Activated CD4-positive, alpha-beta T cell treated with anti-CD3 and anti-CD28 coated beads, Interleukin-2, amount 50 U/mL, for 1 hour (primary cell): ENCODE measurements around the gene MORN5.
A peak's percentile ranks its signal among the peaks of the same experiment; 100 is the strongest.

Experiments used
- DNase-seq: peaks from one replicate; pipeline ENCODE4 v3.0.0-alpha.2; 2020

Gene MORN5

DNA sequence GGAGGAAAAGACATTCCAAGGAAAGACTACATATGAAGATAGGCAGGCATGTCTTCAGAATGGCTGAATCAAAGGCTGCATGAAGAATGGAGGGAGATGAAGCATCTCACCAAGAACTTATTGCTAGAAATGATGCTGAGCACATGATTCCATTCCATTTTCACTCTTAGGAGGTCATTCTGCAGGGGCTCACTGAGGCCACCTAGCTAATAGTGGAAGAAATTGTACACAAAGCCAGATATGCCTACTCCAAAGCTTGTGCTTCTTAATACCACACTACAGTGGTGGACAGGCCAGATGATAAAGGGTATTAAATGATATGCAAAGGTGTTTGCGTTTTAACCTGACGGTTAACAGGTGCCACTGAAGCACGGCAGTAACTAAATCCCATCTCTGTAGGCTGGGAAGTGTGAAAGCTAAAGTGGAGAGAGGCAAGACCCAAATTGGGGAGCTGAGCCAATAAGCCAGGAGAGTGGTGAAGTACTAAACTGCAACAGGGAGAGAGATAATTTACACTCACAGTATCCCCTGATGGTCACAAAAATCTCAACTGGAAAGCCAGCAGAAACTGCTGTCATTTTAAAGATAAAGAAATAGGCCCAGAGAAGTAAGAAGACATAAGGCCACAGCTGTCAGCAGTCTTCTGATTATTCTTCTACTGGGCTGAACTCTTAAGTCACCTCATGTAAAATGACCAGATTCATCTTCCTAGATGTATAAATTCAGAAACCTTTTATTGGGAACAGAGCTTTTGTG is 14.7 kb upstream of the MORN5 start:
- DNase-seq: no peak

DNA sequence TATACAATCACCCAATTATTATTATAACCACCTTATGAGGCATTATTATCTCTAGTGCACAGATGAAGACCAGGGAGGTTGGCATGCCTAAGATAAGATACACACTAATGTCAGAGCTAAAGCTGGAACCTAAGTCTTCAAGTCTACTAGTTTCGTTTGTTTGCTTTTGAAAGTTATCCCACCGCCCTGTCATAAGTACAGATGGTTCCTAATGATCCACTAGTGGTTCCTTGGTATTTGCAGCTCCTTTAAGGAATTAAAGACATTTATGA is 14.2 kb upstream of the MORN5 start:
- DNase-seq: no peak

DNA sequence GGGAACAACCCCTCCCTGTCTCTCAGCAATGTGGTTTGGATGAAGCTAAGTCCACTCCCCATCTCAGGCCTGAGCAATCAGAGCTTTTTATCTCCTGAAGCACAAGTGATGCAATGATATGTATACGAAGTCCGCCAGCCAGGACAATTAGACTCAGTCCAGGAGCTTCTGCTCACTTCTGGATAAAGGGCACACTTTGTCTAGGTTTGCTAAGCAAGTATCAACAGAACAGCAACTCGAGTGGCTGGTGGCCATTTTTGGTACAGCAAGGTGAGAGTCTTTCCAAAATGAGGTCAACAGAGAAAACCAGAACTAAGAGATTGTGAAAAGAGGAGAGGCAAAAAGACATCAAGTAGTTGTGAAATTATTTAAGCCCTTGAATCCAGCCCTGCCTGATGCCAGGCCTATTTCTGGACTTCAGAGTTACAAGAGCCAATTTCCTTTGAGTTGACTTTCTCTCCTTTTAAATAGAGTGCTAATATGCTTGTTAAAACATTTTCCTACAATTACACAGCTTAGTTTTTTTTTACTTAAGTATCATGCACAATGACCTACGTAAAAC is 8.4 kb upstream of the MORN5 start:
- no peak for DNase-seq

DNA sequence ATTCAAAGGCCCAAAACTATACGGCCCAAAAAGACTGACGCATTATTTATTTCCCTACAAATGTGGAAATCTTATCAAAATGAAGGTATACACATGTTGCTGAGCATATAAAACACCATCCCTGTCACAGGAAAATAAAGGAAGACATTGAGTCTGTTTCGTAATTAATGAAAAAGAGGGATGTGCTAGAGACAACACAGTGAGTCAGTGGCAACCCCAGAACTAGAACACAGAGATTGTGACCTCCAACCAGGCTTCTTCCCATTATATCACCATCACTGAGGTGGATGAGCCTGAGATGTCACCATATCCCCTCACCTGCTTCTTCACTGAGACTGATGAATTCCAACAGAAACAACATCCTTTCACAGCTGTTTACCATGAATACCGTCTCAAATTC is 3.9 kb upstream of the MORN5 start:
- DNase-seq: no peak

DNA sequence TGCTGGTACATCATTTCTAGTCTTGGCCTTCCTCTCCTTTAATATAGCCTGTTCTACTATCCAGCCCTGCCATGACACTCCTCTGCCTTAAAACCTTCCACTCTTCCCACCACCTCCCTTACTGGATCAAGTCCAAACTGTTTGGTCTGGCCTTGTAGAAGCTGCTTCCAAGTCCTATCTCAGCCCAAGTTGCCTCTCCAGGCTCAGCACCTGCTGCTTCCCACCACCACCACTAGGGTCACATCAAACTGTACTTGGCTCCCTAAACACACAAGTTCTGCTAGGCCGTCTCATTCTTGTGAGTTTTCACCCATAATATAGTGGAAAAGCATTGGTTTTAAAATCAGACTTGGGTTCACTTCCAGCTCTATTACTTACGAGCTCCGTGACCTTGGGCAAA is 1.5 kb upstream of the MORN5 start:
- peak; percentile 14 for DNase-seq

DNA sequence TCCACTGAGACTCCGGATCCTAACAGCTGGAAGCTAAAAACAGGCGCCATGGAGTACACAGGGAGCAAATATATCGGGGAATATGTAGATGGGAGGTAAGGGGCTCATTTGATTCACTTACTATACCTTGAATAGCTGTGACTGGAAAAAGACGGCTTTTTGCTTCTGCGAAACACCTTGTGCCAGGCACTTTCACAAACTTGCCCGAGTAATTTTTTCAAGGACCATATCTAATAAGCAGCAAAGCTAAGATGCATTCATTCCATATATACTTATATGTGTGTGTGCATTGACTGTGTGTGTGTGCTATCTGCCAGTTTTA is 178 bp downstream of the MORN5 start:
- DNase-seq: no peak

DNA sequence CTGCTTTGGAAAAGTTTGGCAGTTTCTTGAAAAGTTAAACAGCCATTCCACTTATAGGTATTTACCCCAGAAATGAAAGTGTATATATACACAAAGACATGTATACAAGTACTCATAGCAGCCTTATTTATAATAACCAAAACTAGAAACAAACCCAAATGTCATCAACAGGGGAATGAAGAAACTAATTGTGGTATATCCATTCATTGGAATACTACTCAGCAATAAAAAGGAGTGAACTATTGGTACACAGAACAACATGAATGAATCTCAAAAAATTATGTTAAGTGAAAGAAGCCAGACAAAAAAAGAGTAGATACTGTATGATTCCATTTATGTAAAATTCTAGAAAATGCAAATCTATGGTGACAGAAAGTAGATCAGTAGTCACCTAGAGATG is 2.7 kb downstream of the MORN5 start:
- no peak for DNase-seq

DNA sequence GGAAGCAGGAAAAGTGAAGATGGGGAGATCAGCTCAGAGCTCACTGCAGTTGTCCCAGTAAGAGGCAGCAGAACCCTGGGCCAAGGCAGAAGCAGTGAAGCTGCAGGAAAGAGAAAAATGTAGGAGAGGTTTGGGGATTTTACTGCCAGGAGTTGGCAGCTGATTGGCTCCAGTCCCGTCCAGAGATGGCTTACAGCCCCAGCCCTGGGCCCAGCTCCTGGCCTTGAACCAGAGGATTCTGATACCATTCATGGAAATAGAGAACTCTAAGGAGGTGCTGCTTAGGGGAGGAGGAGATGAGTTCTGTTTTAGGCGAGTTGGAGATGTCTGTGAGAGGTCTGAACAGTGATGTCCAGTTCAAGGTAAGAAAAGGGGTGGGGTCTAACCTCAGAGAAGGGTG is 4.6 kb downstream of the MORN5 start:
- DNase-seq: no peak

DNA sequence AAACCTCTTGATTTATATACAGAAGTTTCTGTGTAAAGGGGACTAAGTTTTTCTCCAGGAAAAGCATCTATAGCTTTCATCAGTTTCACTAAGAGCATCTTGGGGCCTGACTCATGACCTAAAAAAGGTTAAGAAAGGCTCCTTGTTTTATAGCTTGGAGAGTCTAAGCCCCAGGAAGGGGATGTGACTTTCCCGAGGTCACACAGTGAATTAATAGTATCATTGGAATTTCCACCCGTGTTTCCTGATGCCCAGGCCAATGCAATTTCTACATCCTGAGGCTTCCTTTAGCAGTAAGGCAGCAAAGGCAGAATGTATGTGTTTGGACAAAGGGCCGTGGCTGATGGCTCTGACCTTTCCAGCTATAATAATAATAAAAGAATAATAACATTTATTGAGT is 8.6 kb downstream of the MORN5 start:
- DNase-seq: no peak

DNA sequence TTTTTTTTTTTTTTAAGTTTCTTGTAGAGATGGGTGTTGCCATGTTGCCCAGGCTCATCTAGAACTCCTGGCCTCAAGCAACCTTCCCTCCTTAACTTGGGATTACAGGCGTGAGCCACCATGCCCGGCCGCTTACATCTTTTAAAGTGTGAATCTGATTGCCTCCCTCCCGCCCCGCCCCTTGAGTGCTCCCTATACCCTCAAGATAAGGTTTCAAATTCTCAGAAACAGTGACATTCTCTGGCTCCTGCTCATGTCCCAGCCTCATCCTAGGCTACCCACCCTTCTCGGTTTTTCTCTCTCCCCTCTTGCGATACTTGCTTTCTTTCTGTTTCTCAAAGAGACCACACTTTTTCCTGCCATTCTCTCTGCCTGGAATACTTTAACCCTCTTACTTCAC is 12.4 kb downstream of the MORN5 start:
- DNase-seq: no peak

DNA sequence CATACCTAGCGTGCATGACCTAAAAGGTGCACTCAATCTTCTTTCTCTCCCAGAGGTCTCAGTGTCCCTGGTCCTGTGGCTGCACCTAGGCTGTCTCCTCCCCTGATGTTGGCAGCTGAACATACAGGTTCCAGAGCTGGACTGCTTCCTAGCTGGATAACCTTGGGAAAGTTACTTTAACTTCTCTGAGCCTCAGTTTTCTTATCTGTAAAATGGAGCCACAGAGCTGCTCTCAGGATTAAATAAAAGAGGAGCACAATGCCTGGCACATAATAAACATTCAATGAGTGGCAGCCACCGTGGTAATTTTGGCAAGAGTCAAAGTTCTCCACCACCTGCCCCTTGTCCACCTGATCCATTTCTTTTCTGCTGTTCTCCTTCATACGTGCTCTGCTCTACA is 14.0 kb downstream of the MORN5 start:
- no peak for DNase-seq

DNA sequence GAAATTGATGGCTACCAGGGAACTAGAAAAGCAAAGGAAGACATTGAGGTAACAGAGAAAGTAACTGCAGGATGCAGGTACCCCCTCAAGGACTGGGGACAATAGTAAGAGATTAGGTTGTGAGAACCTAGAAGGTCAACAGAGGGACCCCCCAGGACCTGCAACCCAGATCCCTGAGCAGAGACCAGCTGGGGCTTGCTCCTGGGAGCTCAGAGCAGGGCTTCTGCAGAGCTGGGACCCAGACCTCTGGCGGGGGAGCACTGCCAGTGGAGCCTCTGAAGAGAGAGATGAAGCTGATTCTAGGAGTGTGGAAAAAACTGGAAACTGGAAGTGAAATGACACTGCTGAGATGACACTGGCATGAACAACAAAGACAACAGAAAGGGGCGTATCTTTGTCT is 17.2 kb downstream of the MORN5 start:
- DNase-seq: no peak

DNA sequence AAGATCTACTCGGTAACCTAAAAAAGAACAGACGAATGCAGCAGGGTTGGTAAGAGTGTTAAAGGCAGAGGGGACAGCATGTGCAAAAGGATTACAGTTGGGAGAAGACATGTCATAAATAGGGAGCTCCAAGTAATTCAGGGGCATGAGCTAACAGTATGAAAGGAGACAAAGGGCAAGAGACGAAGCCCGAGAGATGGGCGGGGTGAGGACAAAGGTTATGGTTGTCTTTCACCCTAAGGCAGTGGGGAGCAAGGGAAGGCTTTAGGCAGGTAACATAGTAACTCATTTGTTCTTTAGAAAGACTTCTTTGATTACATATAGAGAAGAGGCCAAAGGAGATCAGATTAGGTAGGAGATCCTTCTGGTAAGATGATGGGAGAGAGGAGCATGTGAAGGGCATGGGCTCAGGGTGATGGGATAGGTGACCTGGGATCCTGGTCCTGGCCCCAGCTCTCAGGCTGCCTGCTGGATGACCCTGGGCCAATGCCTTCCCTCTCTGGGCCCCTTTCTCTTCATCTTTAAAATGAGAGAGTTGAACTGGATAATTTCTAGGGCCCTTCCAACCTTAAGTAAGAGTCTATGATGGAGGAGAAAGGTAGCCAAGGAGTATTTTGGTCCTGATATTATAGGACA is 19.5 kb downstream of the MORN5 start:
- DNase-seq: no peak

DNA sequence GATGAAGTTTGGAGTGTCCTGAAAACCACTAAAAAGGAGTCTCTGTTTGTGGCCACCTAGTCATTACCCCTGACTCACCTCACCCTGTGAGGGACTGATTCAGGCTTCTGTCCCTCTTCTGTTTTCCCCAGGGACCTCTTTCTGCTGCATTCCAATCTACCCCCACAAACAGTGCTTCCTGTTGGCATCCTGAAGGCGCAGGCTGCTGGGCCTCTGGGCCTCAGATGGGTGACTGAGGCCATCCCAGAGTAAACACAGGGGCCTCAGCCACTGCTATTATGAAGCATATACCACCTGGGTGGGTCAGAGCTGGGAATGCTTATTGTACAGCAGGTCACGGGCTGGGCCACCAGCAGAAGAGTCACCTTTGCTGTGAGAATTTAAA is 20.0 kb downstream of the MORN5 start:
- no peak for DNase-seq

DNA sequence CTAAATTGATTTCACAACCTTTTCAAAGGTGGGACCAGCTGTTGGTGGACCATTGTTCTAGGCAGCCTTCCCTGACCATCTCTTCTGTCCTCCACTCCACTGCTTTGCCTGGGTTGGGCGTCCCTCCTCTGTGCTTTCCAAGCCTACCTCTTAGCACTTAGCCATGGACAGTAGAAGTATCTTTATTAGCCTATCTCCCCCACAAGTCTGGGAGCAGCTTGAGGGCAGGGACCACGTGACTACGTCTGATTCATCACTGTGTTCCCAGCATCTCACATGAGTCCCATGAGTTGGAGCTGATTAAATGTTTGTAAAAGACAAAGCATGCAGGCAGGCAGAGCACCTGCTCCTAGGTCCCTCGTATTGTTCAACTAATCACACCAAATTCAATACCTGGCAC is 20.9 kb downstream of the MORN5 start:
- DNase-seq: no peak

DNA sequence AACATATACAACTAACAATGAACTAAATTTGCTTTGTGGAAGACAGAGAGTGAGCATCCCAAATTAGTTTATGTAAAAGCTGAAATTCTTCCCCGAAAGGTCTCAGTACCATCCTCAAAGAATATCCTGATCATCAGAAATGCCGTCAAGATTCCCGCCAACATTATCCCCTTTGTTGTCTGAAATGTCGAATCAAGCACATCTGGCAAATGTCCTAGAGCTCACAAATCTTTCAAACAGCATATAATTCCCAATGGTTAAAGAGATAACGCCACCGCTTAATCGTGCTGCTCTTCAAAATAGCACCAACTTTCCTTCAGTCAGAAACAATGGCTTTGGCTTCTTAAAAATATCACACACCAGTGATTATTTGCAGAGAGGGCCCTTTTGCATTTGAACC is 23.8 kb downstream of the MORN5 start:
- DNase-seq: no peak

DNA sequence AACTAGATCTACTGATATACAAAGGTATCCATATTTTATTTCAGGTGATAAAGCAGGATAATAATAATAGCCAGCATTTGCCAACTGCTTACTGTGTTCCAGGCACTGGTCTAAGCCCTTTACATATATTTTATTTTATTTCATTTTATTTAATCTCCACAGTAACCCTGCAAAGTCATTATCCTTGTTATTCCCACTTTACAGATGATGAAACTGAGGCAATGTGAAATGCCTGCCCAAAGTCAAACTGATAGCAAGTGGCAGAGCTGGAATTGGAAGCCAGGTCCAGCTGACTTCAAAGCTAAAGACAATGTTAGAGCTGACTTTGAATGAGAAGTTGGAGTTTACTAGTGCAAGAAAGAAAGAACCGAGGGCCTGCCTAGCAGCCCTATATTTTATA is 24.8 kb downstream of the MORN5 start:
- no peak for DNase-seq

DNA sequence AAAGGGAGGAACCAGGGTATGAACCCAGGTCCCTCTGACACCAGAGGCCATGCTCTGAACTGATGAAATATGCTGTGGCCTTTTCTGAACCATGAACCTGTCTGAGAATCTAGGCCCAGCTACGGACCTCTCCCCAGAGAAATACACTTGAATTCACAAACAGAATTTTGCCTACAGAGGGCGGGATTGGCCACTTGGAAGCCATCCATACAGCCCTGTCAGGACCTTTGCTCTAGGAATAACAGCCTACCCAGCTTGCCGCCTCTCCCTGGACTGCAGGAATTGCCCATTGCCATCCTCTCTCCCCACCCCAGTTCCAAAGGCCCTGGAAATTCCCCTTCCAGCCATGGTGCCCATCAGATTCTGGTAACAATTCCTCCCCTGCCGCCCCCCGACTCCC is 26.6 kb downstream of the MORN5 start:
- DNase-seq: no peak

DNA sequence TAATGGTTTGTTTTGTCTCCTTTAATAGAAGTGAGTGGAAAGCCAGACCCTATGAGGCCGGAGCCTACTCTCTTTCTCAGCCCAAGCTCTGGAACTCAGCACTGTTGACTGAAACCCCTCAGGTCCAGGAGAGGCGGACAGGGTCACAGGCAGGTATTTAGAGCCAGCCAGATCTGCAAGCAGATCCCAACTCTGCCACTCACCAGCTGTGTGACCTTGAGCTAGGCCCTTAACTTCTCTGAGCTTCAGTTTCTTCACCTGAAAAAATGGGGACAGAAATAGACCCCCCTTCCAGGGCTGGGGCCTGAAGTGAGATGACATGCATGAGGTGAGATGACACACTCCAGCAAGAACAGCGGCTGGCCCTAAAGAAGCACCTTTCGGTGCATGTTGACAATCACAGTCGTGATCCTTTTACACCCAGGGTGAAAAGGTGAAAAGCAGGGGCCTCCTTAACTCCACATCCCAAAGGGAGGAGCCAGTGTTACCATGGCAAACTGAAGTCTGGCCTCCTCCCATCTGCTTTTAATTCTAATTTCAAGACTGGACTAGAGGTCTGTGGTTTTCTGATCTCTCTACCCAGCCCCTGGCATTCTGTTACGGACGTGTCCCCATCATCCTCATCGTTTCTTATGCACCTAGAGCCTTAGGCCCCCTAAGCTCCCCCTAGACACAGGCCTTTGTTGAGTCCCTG is 27.2 kb downstream of the MORN5 start:
- no peak for DNase-seq

DNA sequence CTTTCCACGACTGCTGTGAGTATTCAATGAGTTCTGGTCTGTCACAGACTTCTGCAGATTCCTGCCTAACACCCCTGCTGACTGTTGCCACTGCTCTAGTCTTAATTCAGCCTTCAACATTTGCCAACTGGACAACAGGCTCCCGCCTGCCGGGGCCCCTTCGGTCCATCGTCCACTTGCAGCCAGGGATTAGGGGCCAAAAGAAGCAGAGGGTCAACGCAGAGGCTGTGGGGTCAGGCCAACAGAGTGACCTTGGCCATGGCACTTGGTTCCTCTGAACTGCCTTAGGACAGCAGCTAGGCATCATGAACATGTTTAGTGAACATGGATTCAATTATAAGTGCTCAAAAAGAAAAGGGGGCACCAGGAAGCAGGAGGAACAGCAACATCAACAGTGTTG is 28.7 kb downstream of the MORN5 start:
- DNase-seq: no peak

DNA sequence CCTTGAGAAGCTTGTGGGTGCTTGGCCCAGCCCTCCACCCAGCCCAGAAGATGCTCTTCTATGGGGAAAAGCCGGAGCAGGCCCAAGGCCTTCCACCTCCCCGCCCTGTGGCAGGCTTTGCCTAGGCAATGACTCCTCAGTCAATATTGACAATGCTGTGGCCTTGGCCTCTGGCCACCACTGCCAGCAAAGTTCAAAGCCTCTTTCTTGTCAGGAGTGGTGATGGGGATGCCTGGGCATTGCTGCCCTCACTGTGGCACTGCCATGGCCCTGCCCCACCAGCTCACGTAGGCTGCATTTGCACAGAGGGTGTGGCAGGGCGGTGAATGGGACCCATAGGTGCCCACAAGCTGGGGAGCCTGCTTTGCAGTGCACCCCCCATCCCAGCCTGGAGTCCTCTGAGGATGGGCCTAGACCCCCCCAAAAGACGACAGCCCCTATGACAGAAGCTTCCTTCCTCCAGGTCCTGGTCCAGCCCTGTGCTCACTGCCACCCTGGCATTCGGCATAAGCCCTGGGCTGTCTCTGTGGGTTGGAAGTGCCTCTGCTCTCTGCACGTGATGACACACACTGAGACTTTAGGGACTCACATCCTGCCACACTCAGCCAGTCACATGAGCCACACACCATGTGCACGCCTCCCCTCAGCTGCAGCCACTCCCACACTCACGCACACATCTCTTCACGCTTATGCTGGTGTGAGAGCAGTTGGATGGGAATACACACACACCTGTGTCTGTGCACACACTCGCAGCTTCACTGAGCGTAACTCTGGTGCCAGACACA is 31.1 kb downstream of the MORN5 start:
- no peak for DNase-seq

DNA sequence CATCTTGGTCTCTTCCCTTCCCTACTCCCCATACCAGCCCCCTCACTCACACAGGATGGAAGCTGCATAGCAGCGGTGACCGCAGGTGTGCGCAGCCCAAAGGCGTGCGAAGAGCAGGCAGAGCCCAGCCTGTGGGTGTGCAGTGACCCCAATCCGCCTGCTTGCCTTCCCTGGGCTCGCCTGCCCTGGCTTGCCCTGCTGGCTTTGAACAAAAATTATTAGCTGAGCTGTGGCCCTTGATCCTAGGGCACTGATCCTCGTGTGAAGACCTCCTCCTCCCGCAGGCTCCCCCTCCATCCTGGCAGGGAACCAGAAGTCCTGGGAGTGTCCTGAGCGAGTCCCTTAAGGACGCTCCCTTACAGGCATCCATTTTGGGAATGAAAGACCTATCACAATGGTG is 31.9 kb downstream of the MORN5 start:
- DNase-seq: no peak

DNA sequence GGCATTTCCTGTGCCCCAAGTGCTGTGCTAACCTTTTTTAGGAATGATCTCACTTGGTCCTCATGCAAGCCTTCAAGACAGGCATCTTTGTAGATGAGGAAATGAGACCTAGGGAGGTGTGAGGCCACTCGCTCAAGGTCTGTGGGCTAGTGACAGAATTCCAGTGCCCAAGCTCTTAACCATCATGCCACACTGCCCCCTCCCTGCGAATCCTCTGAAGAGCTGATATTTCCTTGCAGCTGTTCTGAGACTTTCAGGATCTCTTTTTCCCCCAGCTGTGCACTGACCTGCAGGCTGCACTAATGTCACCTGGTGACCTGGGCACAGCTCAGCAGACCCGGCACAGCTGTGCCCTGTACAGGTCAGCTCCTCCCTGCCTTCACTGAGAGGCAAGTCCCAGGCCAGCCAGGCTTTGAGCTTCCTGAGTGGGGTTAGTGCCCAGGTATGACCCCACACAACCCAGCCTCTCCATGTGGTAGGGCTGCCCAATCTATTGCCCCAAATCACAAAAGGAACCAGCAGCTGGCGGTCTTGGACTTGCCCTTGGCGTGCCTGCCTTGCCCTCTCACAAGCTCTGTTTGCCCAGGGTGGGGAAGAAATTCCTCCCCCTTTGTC is 32.7 kb downstream of the MORN5 start:
- no peak for DNase-seq
